ENCODE data around the gene PLEKHB2. TPM values are rescaled to one million over a fixed set of nuclear protein-coding genes. Genes with fewer than 3 reads are reported as not detected.

The PLEKHB2 gene
- total and polyA plus RNA-seq, 9 of the 15 experiments (the other 6 are each of a cell fraction or from before 2014, with no cell fraction given): 41.3 to 71.5 (median 50.2) TPM

GRCh38 chr2:131105156-131105949 lies at the start of gene PLEKHB2 (continued):
- TF ChIP-seq MLX (CRISPR knock-in tag; conservative IDR thresholded peaks at IDR 0.05): no peak
- no peak for TF ChIP-seq FOXJ3 (CRISPR knock-in tag; IDR thresholded peaks at IDR 0.05)
- TF ChIP-seq PRMT5 (CRISPR knock-in tag; IDR thresholded peaks at IDR 0.05): no peak
- TF ChIP-seq SRSF7 (optimal IDR thresholded peaks at IDR 0.05; ENCODE audit: low read depth, low read length): no peak
- TF ChIP-seq POLR2H (tag; IDR thresholded peaks at IDR 0.05; ENCODE audit: low read depth): peak; percentile 58
- no peak for TF ChIP-seq DDX20 (tag; IDR thresholded peaks at IDR 0.05; ENCODE audit: low read depth)
- TF ChIP-seq BRCA1 (IDR thresholded peaks at IDR 0.05): no peak
- no peak for TF ChIP-seq BRCA1 (CRISPR knock-in tag; IDR thresholded peaks at IDR 0.05)
- TF ChIP-seq ZNF280B (CRISPR knock-in tag; IDR thresholded peaks at IDR 0.05): no peak
- TF ChIP-seq SNIP1 (IDR thresholded peaks at IDR 0.05; ENCODE audit: low read depth): no peak
- TF ChIP-seq ZNF316 (IDR thresholded peaks at IDR 0.05): no peak
- TF ChIP-seq CC2D1A (IDR thresholded peaks at IDR 0.05): no peak; the same call in 1 of the 2 replicates
- TF ChIP-seq RBM17 (IDR thresholded peaks at IDR 0.05; ENCODE audit: borderline replicate concordance, low read depth, low read length): no peak
- no peak for TF ChIP-seq SMAD3 (CRISPR knock-in tag; conservative IDR thresholded peaks at IDR 0.05)
- TF ChIP-seq ZNF398 (CRISPR knock-in tag; IDR thresholded peaks at IDR 0.05): no peak
- no peak for TF ChIP-seq PBX2 (CRISPR knock-in tag; IDR thresholded peaks at IDR 0.05; ENCODE audit: low read depth)
- no peak for TF ChIP-seq PBX2 (tag; conservative IDR thresholded peaks at IDR 0.05; ENCODE audit: low read depth)
- TF ChIP-seq CSDE1 (IDR thresholded peaks at IDR 0.05): no peak
- TF ChIP-seq TFAM (CRISPR knock-in tag; conservative IDR thresholded peaks at IDR 0.05): no peak
- TF ChIP-seq ILK (tag; IDR thresholded peaks at IDR 0.05; ENCODE audit: borderline replicate concordance, low read depth): no peak
- no peak for TF ChIP-seq SMAD1 (IDR thresholded peaks at IDR 0.05; ENCODE audit: low read depth, low read length, partially characterized antibody)
- no peak for TF ChIP-seq DMBX1 (CRISPR knock-in tag; IDR thresholded peaks at IDR 0.05; ENCODE audit: borderline replicate concordance)
- TF ChIP-seq NR2F6 (CRISPR knock-in tag; IDR thresholded peaks at IDR 0.05): no peak
